Adrenal gland (tissue), 12 donors: ENCODE measurements around the gene TPST1. TPM values are rescaled to one million over a fixed set of nuclear protein-coding genes. Genes with fewer than 3 reads are reported as not detected.

Experiments used
- DNase-seq, 7 donors: peaks; one replicate each; pipeline ENCODE4 v3.0.0-alpha.2; 2019 to 2020
- H3K27ac ChIP-seq, 5 donors: fragments of 200-600 bp; sonication (generic) in 4 of 5; 1 replicate in 3 of 5; 2 replicates in 2 of 5; pipeline versions ENCODE4 v1.5.1 to v1.8.0; 2016 to 2020; ENCODE audit warnings: mild to moderate bottlenecking in 1 of 5
- H3K27me3 ChIP-seq: fragments of 200-600 bp; 2 replicates; pipeline ENCODE4 v1.8.0; 2021
- H3K36me3 ChIP-seq, 2 donors: fragments of 200-600 bp; replicated peaks in 1 of 2; 1 replicate in 1 of 2; 2 replicates in 1 of 2; pipeline versions ENCODE4 v1.5.1 to v1.8.0; 2018 to 2022
- H3K4me1 ChIP-seq, 2 donors: fragments of 200-600 bp; replicated peaks in 1 of 2; 1 replicate in 1 of 2; 2 replicates in 1 of 2; pipeline versions ENCODE4 v1.5.1 to v1.8.0; 2018 to 2021
- H3K4me3 ChIP-seq, 4 donors: fragments of 200-600 bp; sonication (generic) in 3 of 4; one replicate each; pipeline ENCODE4 v1.5.1; 2016 to 2018
- H3K9me3 ChIP-seq, 3 donors: fragments of 200-600 bp; sonication (generic) in 1 of 3; replicated peaks in 1 of 3; 1 replicate in 2 of 3; 2 replicates in 1 of 3; pipeline versions ENCODE4 v1.5.1 to v1.8.0; 2016 to 2021
- POLR2A ChIP-seq, 2 donors: fragments of 450-650 bp; IDR thresholded peaks; one replicate each; pipeline ENCODE4 v1.6.1; 2017; ENCODE audit warnings: antibody characterized with exemption in 2 of 2, mild to moderate bottlenecking in 2 of 2, moderate library complexity in 1 of 2
- WGBS, 4 donors: extraction: QIAGEN DNeasy Blood & Tissue Kit in 2 of 4; methylation state at CpG; one replicate each; pipeline versions ENCODE4 v1.1.5 to v1.1.7; 2013 to 2017; 5-methylcytosine and 5-hydroxymethylcytosine counted together
- intact Hi-C, 2 donors: fragments of 100-400 bp; cut with DNase I; formaldehyde crosslinking; loops; one replicate each; pipeline versions ENCODE4 v1.14.1 to v1.15.0; 2022 to 2023
- polyA plus RNA-seq, 3 donors: library from polyadenylated mRNA; stranded (reverse); fragments of 200-250 nt in 2 of 3; fragments of 350-450 nt in 1 of 3; fragmentation: Illumina TruSeq in 1 of 3; extraction: RNeasy Lipid Tissue Mini Kit (QIAGEN cat#74804) in 1 of 3; gene quantifications; one replicate each; pipeline ENCODE4 v1.2.3, GENCODE V29; 2013 to 2014
- total RNA-seq, 9 donors: library from RNA; depleted of rRNA in 4 of 9; stranded (reverse); fragments of >200 nt in 4 of 9; fragments of 120-200 nt in 1 of 9; fragmentation: NEBNext Ultra II Directional in 1 of 9; extraction: Animal tissue kit (Norgen Biotek cat#: 25700) in 1 of 9; gene quantifications; one replicate each; pipeline versions ENCODE4 v1.1.0 to v1.2.4, GENCODE V29; 2013 to 2023
- TF ChIP-seq, protein P1 (sequence below), 6 experiments: fragments of 450-650 bp in 4 of 6; fragments of 200-600 bp in 2 of 6; sonication (generic) in 1 of 6; IDR thresholded peaks; 1 replicate in 5 of 6; 2 replicates in 1 of 6; pipeline versions ENCODE4 v1.5.1 to v1.8.0; 2016 to 2021; ENCODE audit warnings: antibody characterized with exemption in 6 of 6, mild to moderate bottlenecking in 2 of 6, moderate library complexity in 1 of 6
- donor health status: healthy with polysubstance abuse.
- donor health status: Bipolar disorder and iron deficiency.
- donor health status: DM: yes; HTN: yes; CAD: no.
- donor health status: DM: no; HTN: no; CAD: no.
- donor health status: DM: no; HTN: no; CAD: no.
- donor health status: DM: yes; HTN: yes; CAD: no.

TPST1 gene
- total and polyA plus RNA-seq, 12 donors: 6.8 to 70.2 (median 27.2) TPM

DNA sequence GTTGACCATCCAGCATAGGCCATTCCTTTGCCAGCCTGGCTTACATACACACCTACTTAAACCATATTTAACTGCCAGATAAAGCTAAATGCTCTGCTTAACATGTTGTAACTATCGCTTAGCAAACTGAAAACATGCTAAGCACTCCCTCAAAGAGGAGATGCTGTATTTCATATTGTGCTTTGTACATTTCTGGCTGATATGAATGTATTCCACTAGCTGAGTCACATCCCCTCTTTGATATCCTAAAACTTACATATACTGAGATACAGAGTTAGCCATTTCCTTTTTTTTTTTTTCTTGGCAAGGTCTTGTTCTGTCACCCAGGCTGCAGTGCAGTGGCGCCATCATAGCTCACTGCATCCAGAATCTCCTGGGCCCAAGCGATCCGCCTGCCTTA is 99.4 kb downstream of the TPST1 start:
- intact Hi-C loops: no loop called here

DNA sequence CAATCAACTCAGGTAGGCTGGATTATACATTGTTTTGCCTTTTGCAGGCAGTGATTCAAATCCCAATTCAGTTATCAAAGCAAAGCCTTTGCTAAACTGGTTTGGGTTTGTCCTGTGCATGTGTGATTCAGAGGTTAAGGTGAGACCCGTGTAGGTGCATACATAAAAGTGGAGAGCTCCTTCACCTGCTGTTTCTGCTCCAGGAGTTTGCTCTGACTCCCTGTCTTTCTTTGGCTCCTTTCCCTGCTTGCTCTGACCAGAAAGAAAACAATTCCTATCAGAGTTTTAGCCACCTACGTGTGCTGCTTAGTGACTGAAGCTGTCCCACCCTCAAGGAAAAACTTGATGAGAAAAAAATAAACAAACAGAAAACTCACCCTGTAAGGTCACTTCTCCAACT is 101.1 kb downstream of the TPST1 start:
- 38 to 53% (median 42%) methylated on average over 2 of the region's 2 CpGs for WGBS, 4 donors
- Histone ChIP-seq H3K4me1 (peaks cover 8 to 18% of the 10 kb centered on the region in 2 donors), H3K4me3 (no peak overlapping the region), H3K36me3 (no peaks in the 10 kb centered on the region), H3K27me3 (no peaks in the 10 kb centered on the region), H3K27ac (no peak overlapping the region), H3K9me3 (no peaks in the 10 kb centered on the region)
- TF ChIP-seq, protein P1, sequence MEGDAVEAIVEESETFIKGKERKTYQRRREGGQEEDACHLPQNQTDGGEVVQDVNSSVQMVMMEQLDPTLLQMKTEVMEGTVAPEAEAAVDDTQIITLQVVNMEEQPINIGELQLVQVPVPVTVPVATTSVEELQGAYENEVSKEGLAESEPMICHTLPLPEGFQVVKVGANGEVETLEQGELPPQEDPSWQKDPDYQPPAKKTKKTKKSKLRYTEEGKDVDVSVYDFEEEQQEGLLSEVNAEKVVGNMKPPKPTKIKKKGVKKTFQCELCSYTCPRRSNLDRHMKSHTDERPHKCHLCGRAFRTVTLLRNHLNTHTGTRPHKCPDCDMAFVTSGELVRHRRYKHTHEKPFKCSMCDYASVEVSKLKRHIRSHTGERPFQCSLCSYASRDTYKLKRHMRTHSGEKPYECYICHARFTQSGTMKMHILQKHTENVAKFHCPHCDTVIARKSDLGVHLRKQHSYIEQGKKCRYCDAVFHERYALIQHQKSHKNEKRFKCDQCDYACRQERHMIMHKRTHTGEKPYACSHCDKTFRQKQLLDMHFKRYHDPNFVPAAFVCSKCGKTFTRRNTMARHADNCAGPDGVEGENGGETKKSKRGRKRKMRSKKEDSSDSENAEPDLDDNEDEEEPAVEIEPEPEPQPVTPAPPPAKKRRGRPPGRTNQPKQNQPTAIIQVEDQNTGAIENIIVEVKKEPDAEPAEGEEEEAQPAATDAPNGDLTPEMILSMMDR (IDR thresholded peaks at IDR 0.05): no peak
- no peak for TF ChIP-seq POLR2A (IDR thresholded peaks at IDR 0.05)
- intact Hi-C loops: no loop called here
- no peak for DNase-seq

More for the DNA sequence above, 99.4 kb downstream of the TPST1 start:
- Histone ChIP-seq H3K27me3 (no peaks in the 10 kb centered on the region), H3K27ac (no peak overlapping the region), H3K4me3 (no peak overlapping the region), H3K9me3 (no peaks in the 10 kb centered on the region), H3K36me3 (no peaks in the 10 kb centered on the region), H3K4me1 (peaks cover 4 to 8% of the 10 kb centered on the region in 2 donors)
- no peak for DNase-seq
- TF ChIP-seq, protein P1 (IDR thresholded peaks at IDR 0.05): no peak
- no peak for TF ChIP-seq POLR2A (IDR thresholded peaks at IDR 0.05)
- WGBS, 4 donors: 95 to 98% (median 97%) methylated on average over 4 of the region's 4 CpGs

DNA sequence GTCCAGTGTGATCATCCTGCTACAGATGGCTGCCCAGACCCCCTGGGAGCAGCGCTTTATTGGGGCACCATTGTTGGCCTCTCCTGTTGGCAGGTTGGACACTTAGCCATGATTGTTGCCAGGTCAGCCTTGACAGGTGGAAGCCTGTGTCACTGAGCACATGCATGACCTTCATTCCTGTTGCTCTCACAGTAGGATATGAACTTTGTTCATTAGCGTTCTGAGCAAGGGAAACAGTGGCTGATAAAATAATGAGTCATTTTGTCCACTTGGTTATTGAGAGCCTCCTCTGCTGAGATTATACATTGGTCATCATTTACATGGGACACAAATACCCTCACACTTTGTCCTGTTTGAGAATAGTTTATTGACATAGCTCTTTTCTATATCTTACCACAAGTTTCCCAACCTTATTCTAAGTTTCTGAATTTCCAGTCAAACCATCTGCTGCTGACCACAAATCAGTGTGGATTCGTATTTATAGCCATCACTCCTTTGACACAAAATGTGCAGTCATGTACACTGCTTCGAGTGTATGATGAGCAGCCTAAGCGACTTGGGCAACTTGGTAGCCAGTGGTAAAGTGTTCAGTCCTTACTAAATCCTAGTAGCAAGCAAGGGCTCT is 102.6 kb downstream of the TPST1 start:
- Histone ChIP-seq H3K4me1 (peaks cover 8 to 18% of the 10 kb centered on the region in 2 donors), H3K27me3 (no peaks in the 10 kb centered on the region), H3K36me3 (no peaks in the 10 kb centered on the region), H3K9me3 (no peaks in the 10 kb centered on the region), H3K4me3 (no peak overlapping the region), H3K27ac (peak overlapping the region in 2 of 5 donors; percentile 53 to 68)
- intact Hi-C loops: no loop called here
- TF ChIP-seq, protein P1 (IDR thresholded peaks at IDR 0.05): no peak
- no peak for TF ChIP-seq POLR2A (IDR thresholded peaks at IDR 0.05)
- WGBS, 4 donors: 73 to 82% (median 79%) methylated on average over 5 of the region's 5 CpGs
- peak; percentile 31 to 70 (median 63) for DNase-seq

DNA sequence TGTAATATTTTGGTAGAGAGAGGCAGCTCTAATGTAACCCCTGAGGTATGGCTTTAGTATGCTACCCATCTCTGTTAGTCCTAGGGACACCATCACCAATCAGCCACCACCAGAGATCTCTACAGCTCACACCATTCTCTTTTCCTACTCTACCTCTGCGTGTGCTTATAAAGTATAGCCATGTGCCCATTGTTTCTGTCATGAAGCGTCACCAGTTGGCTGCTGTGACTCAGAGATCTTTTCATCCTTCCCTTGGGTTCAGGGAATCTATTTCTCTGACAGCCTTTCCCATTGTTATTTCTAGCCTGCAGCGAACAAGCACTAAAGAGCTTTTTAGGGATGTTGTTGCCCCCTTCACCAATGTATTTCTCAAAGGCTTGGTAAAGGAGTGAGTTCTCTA is 103.3 kb downstream of the TPST1 start:
- no peak overlapping the region for H3K4me3 ChIP-seq
- H3K27me3 ChIP-seq: no peaks in the 10 kb centered on the region
- WGBS, 4 donors: 96 to 98% (median 97%) methylated on average over 3 of the region's 3 CpGs
- no peaks in the 10 kb centered on the region for H3K9me3 ChIP-seq
- H3K27ac ChIP-seq: no peak overlapping the region
- DNase-seq: no peak
- TF ChIP-seq POLR2A (IDR thresholded peaks at IDR 0.05): no peak
- TF ChIP-seq, protein P1 (IDR thresholded peaks at IDR 0.05): no peak
- intact Hi-C loops: no loop called here
- peaks cover 8 to 18% of the 10 kb centered on the region in 2 donors for H3K4me1 ChIP-seq
- no peaks in the 10 kb centered on the region for H3K36me3 ChIP-seq
